CD4-positive, alpha-beta memory T cell (primary cell): ENCODE measurements around the gene ESRRG. TPM values are rescaled to one million over a fixed set of nuclear protein-coding genes. Genes with fewer than 3 reads are reported as not detected.
"Not testable (repeated sequence)": the region's sequence is repeated elsewhere in the genome, so short reads cannot be mapped to it uniquely, and the experiment has no call there.

Experiments
- CTCF ChIA-PET: fragments of 350-600 bp; sonication (Branson Sonifier 250); formaldehyde crosslinking; loops from one replicate; lab custom pipeline; 2021; ENCODE audit warnings: inconsistent platforms; ENCODE audit not compliant: partially characterized antibody; lab: Charles Lee
- POLR2A ChIA-PET: fragments of 350-600 bp; sonication (Branson Sonifier 250); formaldehyde crosslinking; loops from one replicate; lab custom pipeline; 2021; ENCODE audit not compliant: partially characterized antibody; lab: Charles Lee
- DNase-seq, 5 donors: peaks; one replicate each; pipeline versions ENCODE4 v3.0.0 to v3.0.0-alpha.2; 2020 to 2022; ENCODE audit warnings: mixed read lengths in 1 of 5
- H3K27ac ChIP-seq: one replicate; pipeline ENCODE4 v1.7.0; 2013; ENCODE audit warnings: low read depth, low read length
- H3K27me3 ChIP-seq: 2 replicates; pipeline ENCODE4 v1.7.0; 2013; ENCODE audit warnings: mild to moderate bottlenecking, low read length, moderate library complexity; ENCODE audit not compliant: insufficient read depth
- H3K36me3 ChIP-seq: 2 replicates; pipeline ENCODE4 v1.7.0; 2013; ENCODE audit warnings: mild to moderate bottlenecking, low read length, moderate library complexity; ENCODE audit not compliant: insufficient read depth
- H3K4me1 ChIP-seq: 2 replicates; pipeline ENCODE4 v1.7.0; 2013; ENCODE audit warnings: mild to moderate bottlenecking, low read length, moderate library complexity; ENCODE audit not compliant: insufficient read depth
- H3K4me3 ChIP-seq, 2 donors: one replicate each; pipeline ENCODE4 v1.7.0; 2013; ENCODE audit warnings: low read length in 2 of 2, mild to moderate bottlenecking in 1 of 2
- H3K9me3 ChIP-seq, 2 donors: one replicate each; pipeline ENCODE4 v1.7.0; 2013; ENCODE audit warnings: low read length in 2 of 2, control low read depth in 1 of 2; ENCODE audit not compliant: control insufficient read depth in 1 of 2
- H3K27ac Mint-ChIP-seq, 7 donors: one replicate each; pipeline ENCODE4 v1.8.0; 2020 to 2021; ENCODE audit warnings: mixed read lengths in 7 of 7, mild to moderate bottlenecking in 6 of 7, inconsistent platforms in 3 of 7, moderate library complexity in 3 of 7
- H3K27me3 Mint-ChIP-seq, 2 donors: one replicate each; pipeline ENCODE4 v1.8.0; 2020 to 2021; ENCODE audit warnings: mixed read lengths in 2 of 2
- H3K36me3 Mint-ChIP-seq, 2 donors: one replicate each; pipeline ENCODE4 v1.8.0; 2020 to 2021; ENCODE audit warnings: mixed read lengths in 2 of 2, inconsistent platforms in 1 of 2, mild to moderate bottlenecking in 1 of 2
- H3K4me1 Mint-ChIP-seq, 4 donors: one replicate each; pipeline ENCODE4 v1.8.0; 2020 to 2021; ENCODE audit warnings: mixed read lengths in 4 of 4, mild to moderate bottlenecking in 1 of 4
- H3K4me3 Mint-ChIP-seq, 8 donors: one replicate each; pipeline ENCODE4 v1.8.0; 2020 to 2021; ENCODE audit warnings: mixed read lengths in 8 of 8, mild to moderate bottlenecking in 7 of 8, moderate library complexity in 6 of 8, inconsistent platforms in 3 of 8
- H3K9me3 Mint-ChIP-seq, 8 donors: one replicate each; pipeline ENCODE4 v1.8.0; 2020 to 2021; ENCODE audit warnings: mixed read lengths in 8 of 8, mild to moderate bottlenecking in 5 of 8, inconsistent platforms in 3 of 8, moderate library complexity in 1 of 8
- intact Hi-C: fragments of 100-400 bp; cut with micrococcal nuclease; formaldehyde crosslinking; loops from one replicate; pipeline ENCODE4 v1.15.1; 2023
- polyA plus RNA-seq, 2 donors: library from polyadenylated mRNA; unstranded; fragments of 300-500 nt; fragmentation: Illumina TruSeq; gene quantifications; one replicate each; pipeline ENCODE4 v1.2.3, GENCODE V29; 2021
- total RNA-seq, 2 experiments: library from RNA; stranded (reverse); gene quantifications; one replicate each; pipeline ENCODE4 v1.2.3, GENCODE V29; 2021

Gene ESRRG
- total and polyA plus RNA-seq, 4 experiments from 2014 or later, result not detected

GRCh38 chr1:216704065-216704464 lies 19.2 kb downstream of the ESRRG start:
- H3K27me3 Mint-ChIP-seq, DNase-seq, H3K36me3 Mint-ChIP-seq, H3K4me3 ChIP-seq, CTCF ChIA-PET, POLR2A ChIA-PET, H3K4me3 Mint-ChIP-seq, H3K4me1 Mint-ChIP-seq, H3K9me3 Mint-ChIP-seq, intact Hi-C loops, H3K27me3 ChIP-seq, H3K27ac Mint-ChIP-seq, H3K27ac ChIP-seq, H3K36me3 ChIP-seq, H3K9me3 ChIP-seq, H3K4me1 ChIP-seq: not testable (repeated sequence)

DNA sequence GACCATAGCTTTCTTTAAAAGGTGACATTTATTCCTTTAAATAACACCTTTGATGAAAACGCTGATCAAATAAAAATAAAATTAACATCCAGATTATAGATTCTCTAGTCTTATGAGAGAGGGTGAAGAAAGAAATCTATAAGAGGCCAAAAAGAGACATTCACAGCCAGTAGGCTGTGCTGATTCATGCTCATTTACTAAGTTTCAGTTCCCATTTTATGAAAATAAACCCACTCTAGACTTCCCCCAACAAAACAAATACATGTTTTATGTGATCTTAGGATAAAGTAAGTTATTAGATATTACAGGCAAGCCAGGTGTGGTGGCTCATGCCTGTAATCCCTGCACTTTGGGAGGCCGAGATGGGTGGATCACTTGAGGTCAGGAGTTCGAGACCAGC lies 21.1 kb downstream of the ESRRG start:
- intact Hi-C loops, result no loop called here
- no peaks in the 10 kb centered on the region for H3K4me1 ChIP-seq
- CTCF ChIA-PET, result no interaction called here
- no peak for DNase-seq
- no peak overlapping the region for H3K4me3 ChIP-seq
- H3K36me3 Mint-ChIP-seq, result no peaks in the 10 kb centered on the region
- no peaks in the 10 kb centered on the region for H3K27me3 ChIP-seq
- no peaks in the 10 kb centered on the region for H3K9me3 ChIP-seq
- no peak overlapping the region for H3K27ac ChIP-seq
- no peaks in the 10 kb centered on the region for H3K4me1 Mint-ChIP-seq
- POLR2A ChIA-PET, result no interaction called here
- no peaks in the 10 kb centered on the region for H3K36me3 ChIP-seq
- H3K27ac Mint-ChIP-seq, result no peak overlapping the region
- no peaks in the 10 kb centered on the region for H3K27me3 Mint-ChIP-seq
- H3K9me3 Mint-ChIP-seq, result peaks cover 0 to 13% (median 9%) of the 10 kb centered on the region in 8 donors
- no peak overlapping the region for H3K4me3 Mint-ChIP-seq

DNA sequence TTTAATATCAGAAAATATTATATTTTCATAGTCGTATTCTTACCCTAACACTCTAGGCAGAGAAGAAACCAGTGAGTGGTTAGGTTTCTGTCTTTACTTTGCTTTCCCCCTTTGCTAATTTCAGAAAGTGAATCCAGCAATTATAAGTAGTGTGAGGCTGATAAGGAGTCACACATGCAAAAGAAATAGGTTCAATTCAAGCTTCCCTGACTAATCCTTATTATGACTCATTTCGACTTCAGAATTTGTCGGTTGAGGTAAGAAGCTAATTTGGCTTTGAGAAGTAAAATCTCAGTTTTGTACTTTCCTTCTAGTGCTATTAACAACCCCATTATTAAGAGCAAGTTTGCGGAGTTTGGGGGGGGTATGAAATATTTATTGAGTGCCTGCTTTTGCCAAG lies 22.4 kb downstream of the ESRRG start:
- CTCF ChIA-PET, result no interaction called here
- H3K27me3 ChIP-seq, result no peaks in the 10 kb centered on the region

GRCh38 chr1:216691710-216692109 lies 31.5 kb downstream of the ESRRG start:
- POLR2A ChIA-PET, result no interaction called here
- Mint-ChIP-seq H3K9me3 (peaks cover 0 to 6% (median 0%) of the 10 kb centered on the region in 8 donors), H3K36me3 (no peaks in the 10 kb centered on the region), H3K4me1 (no peaks in the 10 kb centered on the region), H3K4me3 (no peak overlapping the region), H3K27me3 (no peaks in the 10 kb centered on the region), H3K27ac (no peak overlapping the region)
- Histone ChIP-seq H3K36me3 (no peaks in the 10 kb centered on the region), H3K27me3 (no peaks in the 10 kb centered on the region), H3K4me3 (no peak overlapping the region), H3K27ac (no peak overlapping the region), H3K4me1 (no peaks in the 10 kb centered on the region), H3K9me3 (no peaks in the 10 kb centered on the region)
- no peak for DNase-seq
- intact Hi-C loops, result no loop called here
- CTCF ChIA-PET, result no interaction called here

More for the DNA sequence above, 22.4 kb downstream of the ESRRG start:
- no peak for DNase-seq
- POLR2A ChIA-PET, result no interaction called here
- intact Hi-C loops, result no loop called here
- Histone ChIP-seq H3K4me3 (no peak overlapping the region), H3K4me1 (no peaks in the 10 kb centered on the region), H3K27ac (no peak overlapping the region), H3K36me3 (no peaks in the 10 kb centered on the region), H3K9me3 (no peaks in the 10 kb centered on the region)
- Mint-ChIP-seq H3K9me3 (peaks cover 0 to 11% (median 9%) of the 10 kb centered on the region in 8 donors), H3K4me3 (no peak overlapping the region), H3K27me3 (no peaks in the 10 kb centered on the region), H3K4me1 (no peaks in the 10 kb centered on the region), H3K27ac (no peak overlapping the region), H3K36me3 (no peaks in the 10 kb centered on the region)

GRCh38 chr1:216690603-216691002 lies 32.6 kb downstream of the ESRRG start:
- ChIA-PET POLR2A (no interaction called here), CTCF (no interaction called here)
- no peak overlapping the region for H3K4me3 Mint-ChIP-seq
- H3K27me3 Mint-ChIP-seq, result no peaks in the 10 kb centered on the region
- H3K27ac Mint-ChIP-seq, result no peak overlapping the region
- Histone ChIP-seq H3K4me1 (no peaks in the 10 kb centered on the region), H3K36me3 (no peaks in the 10 kb centered on the region), H3K4me3 (no peak overlapping the region), H3K9me3 (no peaks in the 10 kb centered on the region), H3K27me3 (no peaks in the 10 kb centered on the region), H3K27ac (no peak overlapping the region)
- H3K36me3 Mint-ChIP-seq, result no peaks in the 10 kb centered on the region
- H3K4me1 Mint-ChIP-seq, result no peaks in the 10 kb centered on the region
- H3K9me3 Mint-ChIP-seq, result peaks cover 0 to 6% (median 0%) of the 10 kb centered on the region in 8 donors
- DNase-seq, result no peak
- intact Hi-C loops, result no loop called here

DNA sequence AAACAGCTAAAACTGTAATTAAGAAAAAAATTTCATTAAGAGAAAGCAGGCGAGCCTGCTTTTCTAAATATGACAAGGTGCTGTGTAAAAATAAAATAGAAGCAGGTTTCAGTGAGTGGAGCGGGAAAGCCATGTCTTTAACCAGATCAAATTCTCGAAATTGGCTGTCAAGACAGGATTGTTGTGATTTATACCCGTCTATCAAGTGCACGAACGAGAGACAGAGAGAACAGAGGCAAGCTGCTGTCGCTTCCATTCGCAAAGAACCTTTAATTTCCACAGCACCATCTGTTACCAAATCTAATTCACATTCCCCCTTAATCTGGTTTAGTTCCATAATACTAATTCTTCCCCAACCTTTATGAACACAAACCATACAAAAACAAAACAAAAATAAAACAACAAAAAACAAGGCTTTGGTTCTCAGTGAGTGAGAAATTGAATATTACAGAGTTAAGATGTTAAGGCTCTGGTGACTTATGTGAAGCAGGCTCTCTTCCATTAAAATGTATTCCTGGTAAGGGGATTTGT lies 35.0 kb downstream of the ESRRG start:
- Histone ChIP-seq H3K36me3 (no peaks in the 10 kb centered on the region), H3K9me3 (no peaks in the 10 kb centered on the region), H3K27ac (no peak overlapping the region), H3K4me3 (no peak overlapping the region), H3K4me1 (no peaks in the 10 kb centered on the region), H3K27me3 (no peaks in the 10 kb centered on the region)
- intact Hi-C loops, result no loop called here
- H3K4me1 Mint-ChIP-seq, result no peaks in the 10 kb centered on the region
- H3K36me3 Mint-ChIP-seq, result no peaks in the 10 kb centered on the region
- H3K27ac Mint-ChIP-seq, result no peak overlapping the region
- no peak for DNase-seq
- POLR2A ChIA-PET, result no interaction called here
- CTCF ChIA-PET, result no interaction called here
- no peak overlapping the region for H3K4me3 Mint-ChIP-seq
- no peaks in the 10 kb centered on the region for H3K27me3 Mint-ChIP-seq
- peaks cover 0 to 9% (median 4%) of the 10 kb centered on the region in 8 donors for H3K9me3 Mint-ChIP-seq

GRCh38 chr1:216686860-216687766 lies 36.1 kb downstream of the ESRRG start:
- no peak overlapping the region for H3K27ac ChIP-seq
- no peaks in the 10 kb centered on the region for H3K4me1 ChIP-seq
- CTCF ChIA-PET, result no interaction called here
- no peaks in the 10 kb centered on the region for H3K4me1 Mint-ChIP-seq
- H3K27ac Mint-ChIP-seq, result no peak overlapping the region
- intact Hi-C loops, result no loop called here
- H3K9me3 ChIP-seq, result no peaks in the 10 kb centered on the region
- H3K36me3 ChIP-seq, result no peaks in the 10 kb centered on the region
- peaks cover 0 to 12% (median 4%) of the 10 kb centered on the region in 8 donors for H3K9me3 Mint-ChIP-seq
- H3K4me3 Mint-ChIP-seq, result no peak overlapping the region
- no peaks in the 10 kb centered on the region for H3K36me3 Mint-ChIP-seq
- no peaks in the 10 kb centered on the region for H3K27me3 Mint-ChIP-seq
- DNase-seq, result no peak
- POLR2A ChIA-PET, result no interaction called here
- H3K27me3 ChIP-seq, result no peaks in the 10 kb centered on the region
- no peak overlapping the region for H3K4me3 ChIP-seq
